HepG2 (cell line): ENCODE measurements around the gene BCLAF1. TPM values are rescaled to one million over a fixed set of nuclear protein-coding genes. Genes with fewer than 3 reads are reported as not detected.

Source experiments
- ATAC-seq: fragments of 200-7000 bp; cut with Tn5 transposase; 3 replicates; pipeline ENCODE4 v1.9.1; 2020; ENCODE audit warnings: mild to moderate bottlenecking, moderate library complexity
- BruUV-seq: library from RNA; stranded (reverse); fragments of 400-500 nt; replicated peaks from 2 replicates; lab custom pipeline; 2021; lab: Mats Ljungman, UMichigan
- CTCF ChIA-PET: fragments of 300-600 bp; formaldehyde crosslinking; extraction: SDS; loops from one replicate; lab custom pipeline; 2021; ENCODE audit warnings: low total read pairs, inconsistent platforms, low intra/inter-chr PET ratio; lab: Yijun Ruan, JAX
- POLR2A ChIA-PET: fragments of 350-600 bp; sonication (Branson Sonifier 250); formaldehyde crosslinking; loops from one replicate; lab custom pipeline; 2020; ENCODE audit warnings: antibody characterized with exemption, inconsistent platforms; lab: Yijun Ruan, JAX
- DNase-seq: peaks from one replicate; pipeline ENCODE4 v3.0.0-alpha.2; 2015; ENCODE audit warnings: low spot score
- FAIRE-seq: peaks from 3 replicates; lab custom pipeline; 2011; peaks lifted over from hg19 to GRCh38; lab: Jason Lieb, UNC
- H2AFZ ChIP-seq: one replicate; pipeline ENCODE4 v1.6.1; 2011; ENCODE audit warnings: low read length, inconsistent platforms
- H3K27ac ChIP-seq: fragments of 300-600 bp; 3 replicates; pipeline ENCODE4 v1.8.0; 2011; ENCODE audit warnings: mixed run types, mild to moderate bottlenecking, mixed read lengths, low read length, inconsistent platforms; ENCODE audit not compliant: insufficient read depth; ENCODE audit errors: extremely low read length
- H3K27me3 ChIP-seq, 2 experiments: fragments of 200-600 bp in 1 of 2; 2 replicates in 1 of 2; 3 replicates in 1 of 2; pipeline versions ENCODE4 v1.6.0 to v1.8.0; 2011; ENCODE audit warnings: low read length in 2 of 2, mild to moderate bottlenecking in 2 of 2, moderate library complexity in 2 of 2, inconsistent platforms in 1 of 2; ENCODE audit not compliant: insufficient read depth in 2 of 2, control insufficient read depth in 1 of 2
- H3K36me3 ChIP-seq, 2 experiments: fragments of 200-600 bp in 1 of 2; replicated peaks in 1 of 2; 2 replicates in 1 of 2; 3 replicates in 1 of 2; pipeline versions ENCODE4 v1.5.1 to v1.8.0; 2011; ENCODE audit warnings: low read length in 2 of 2, inconsistent platforms in 1 of 2; ENCODE audit not compliant: insufficient read depth in 2 of 2, control insufficient read depth in 1 of 2
- H3K4me1 ChIP-seq: 2 replicates; pipeline ENCODE4 v1.5.1; 2012; ENCODE audit warnings: low read length, inconsistent platforms; ENCODE audit not compliant: insufficient read depth
- H3K4me2 ChIP-seq: 2 replicates; pipeline ENCODE4 v1.6.0; 2011; ENCODE audit warnings: low read depth, low read length, inconsistent platforms
- H3K4me3 ChIP-seq, 3 experiments: fragments of 200-600 bp in 1 of 3; sonication (generic), shearing (Covaris generic) in 1 of 3; replicated peaks in 1 of 3; 2 replicates each; pipeline ENCODE4 v1.5.1; 2011 to 2016; ENCODE audit warnings: low read length in 3 of 3, inconsistent platforms in 2 of 3, low read depth in 2 of 3, mild to moderate bottlenecking in 2 of 3, control low read depth in 1 of 3, mixed read lengths in 1 of 3; ENCODE audit not compliant: insufficient read depth in 1 of 3
- H3K79me2 ChIP-seq: one replicate; pipeline ENCODE4 v1.6.1; 2011; ENCODE audit warnings: low read length, inconsistent platforms; ENCODE audit not compliant: insufficient read depth
- H3K9ac ChIP-seq: 2 replicates; pipeline ENCODE4 v1.6.0; 2011; ENCODE audit warnings: mild to moderate bottlenecking, low read depth, low read length, inconsistent platforms; ENCODE audit not compliant: insufficient read depth
- H3K9me3 ChIP-seq: 2 replicates; pipeline ENCODE4 v1.5.1; 2012; ENCODE audit warnings: mild to moderate bottlenecking, low read length
- H4K20me1 ChIP-seq: 2 replicates; pipeline ENCODE4 v1.6.0; 2011; ENCODE audit warnings: inconsistent platforms, mild to moderate bottlenecking, low read length, moderate library complexity; ENCODE audit not compliant: insufficient read depth
- GATAD2A ChIP-seq: IDR thresholded peaks from 2 replicates; pipeline ENCODE4 v1.6.1; 2016
- MEIS1 ChIP-seq: sonication (generic); formaldehyde crosslinking; IDR thresholded peaks from 2 replicates; pipeline ENCODE4 v1.9.0; 2021; ENCODE audit warnings: mild to moderate bottlenecking, missing genetic modification reagents, moderate library complexity, borderline replicate concordance
- NCOA2 ChIP-seq: sonication (generic); formaldehyde crosslinking; IDR thresholded peaks from 2 replicates; pipeline ENCODE4 v1.8.0; 2022; ENCODE audit warnings: inconsistent platforms
- NFE2 ChIP-seq: sonication (generic); formaldehyde crosslinking; IDR thresholded peaks from 2 replicates; pipeline ENCODE4 v1.4.0; 2020; ENCODE audit warnings: missing genetic modification reagents
- PAX8 ChIP-seq: sonication (generic); formaldehyde crosslinking; IDR thresholded peaks from 2 replicates; pipeline ENCODE4 v1.8.0; 2022; ENCODE audit warnings: mild to moderate bottlenecking, missing genetic modification reagents, borderline replicate concordance
- TAF1 ChIP-seq: sonication (generic); formaldehyde crosslinking; IDR thresholded peaks from 2 replicates; pipeline ENCODE4 v1.4.0; 2020; ENCODE audit warnings: missing genetic modification reagents
- TAF15 ChIP-seq: fragments of 200-400 bp; formaldehyde crosslinking; IDR thresholded peaks from one replicate; pipeline ENCODE4 v1.6.1; 2018; ENCODE audit warnings: mild to moderate bottlenecking, low read depth, low read length; ENCODE audit not compliant: poor library complexity, severe bottlenecking
- YEATS4 ChIP-seq: sonication (generic); formaldehyde crosslinking; IDR thresholded peaks from 2 replicates; pipeline ENCODE4 v1.4.0; 2020; ENCODE audit warnings: missing genetic modification reagents, borderline replicate concordance
- ZNF274 ChIP-seq: sonication (generic); formaldehyde crosslinking; IDR thresholded peaks from 2 replicates; pipeline ENCODE4 v1.5.1; 2020; ENCODE audit warnings: mild to moderate bottlenecking, missing genetic modification reagents
- ZNF282 ChIP-seq: fragments of 450-650 bp; IDR thresholded peaks from 2 replicates; pipeline ENCODE4 v1.6.1; 2018; ENCODE audit not compliant: partially characterized antibody
- ZNF670 ChIP-seq: sonication (generic); formaldehyde crosslinking; IDR thresholded peaks from 2 replicates; pipeline ENCODE4 v1.8.0; 2022; ENCODE audit warnings: mild to moderate bottlenecking, missing genetic modification reagents, borderline replicate concordance
- ZNF839 ChIP-seq: sonication (generic); formaldehyde crosslinking; IDR thresholded peaks from 2 replicates; pipeline ENCODE4 v1.4.0; 2020; ENCODE audit warnings: missing genetic modification reagents, mild to moderate bottlenecking, borderline replicate concordance
- WGBS: methylation state at CpG from one replicate; pipeline ENCODE4 v1.1.6; 2017; ENCODE audit warnings: low lambda C conversion rate; 5-methylcytosine and 5-hydroxymethylcytosine counted together
- in situ Hi-C: cut with HindIII; loops from 2 replicates; pipeline ENCODE4 v1.10.0; 2017; ENCODE audit warnings: low pct_unique_long_range_greater_than_20kb; ENCODE audit not compliant: extremely low pct_ligation_motif_present
- intact Hi-C: fragments of 100-400 bp; cut with micrococcal nuclease; formaldehyde crosslinking; loops from one replicate; pipeline ENCODE4 v1.10.0; 2022; ENCODE audit not compliant: unreplicated experiment
- polyA plus RNA-seq, 8 experiments: library from polyadenylated mRNA; depleted of rRNA in 3 of 8; stranded (reverse) in 7 of 8; unstranded in 1 of 8; fragments of >200 nt; fragmentation: Illumina TruSeq in 4 of 8; extraction: Trizol in 4 of 8; gene quantifications; 2 replicates each; pipeline versions ENCODE4 v1.2.1 to v1.2.3, GENCODE V29; 2011 to 2016; ENCODE audit warnings: low read depth in 4 of 8, missing spikeins in 1 of 8, mixed read lengths in 1 of 8; ENCODE audit not compliant: insufficient read depth in 1 of 8
- total RNA-seq, 5 experiments: library from RNA; depleted of rRNA; stranded (reverse); fragments of >200 nt; fragmentation: Illumina TruSeq; extraction: Trizol; gene quantifications; 2 replicates each; pipeline ENCODE4 v1.2.3, GENCODE V29; 2016; ENCODE audit warnings: low read depth in 1 of 5
- TF ChIP-seq, protein P1 (sequence below): sonication (generic); formaldehyde crosslinking; IDR thresholded peaks from 2 replicates; pipeline ENCODE4 v1.4.0; 2020; ENCODE audit warnings: missing genetic modification reagents, borderline replicate concordance
- TF ChIP-seq, protein P2 (sequence below): sonication (generic); formaldehyde crosslinking; IDR thresholded peaks from 2 replicates; pipeline ENCODE4 v1.8.0; 2023; ENCODE audit warnings: mild to moderate bottlenecking, missing genetic modification reagents
- TF ChIP-seq, protein P3 (sequence below): sonication (generic); formaldehyde crosslinking; IDR thresholded peaks from 2 replicates; pipeline ENCODE4 v1.8.0; 2022; ENCODE audit warnings: missing genetic modification reagents, mild to moderate bottlenecking, borderline replicate concordance

Gene BCLAF1
- total and polyA plus RNA-seq, 2 of the 13 experiments (the other 11 are each of a cell fraction or from before 2014, with no cell fraction given) = 55.3 to 292 TPM

DNA sequence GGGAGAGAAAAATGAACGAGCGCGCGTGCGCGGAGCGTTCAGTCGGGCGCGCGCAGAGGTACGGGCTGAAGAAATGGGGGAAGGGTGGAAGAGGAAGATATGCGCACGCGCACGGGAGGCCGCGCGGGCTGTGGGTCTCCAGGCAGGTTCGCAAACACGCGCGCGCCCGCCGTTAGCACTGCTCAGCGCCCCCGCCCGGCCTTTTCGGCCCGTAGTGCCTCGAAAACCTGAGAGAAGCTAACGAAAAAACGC, 393 bp downstream of the BCLAF1 start:
- ChIA-PET CTCF (no interaction called here), POLR2A (interaction anchor here (0.6 to 4.7 kb wide), 32 partner anchors 8 to 1875 kb away, joined by 3 to 85 read pairs (median 6); partner anchors contain the start of genes AHI1, HBS1L and MTFR2)
- Histone ChIP-seq H3K9ac (peak overlapping the region; percentile 100), H3K27me3 (no peaks in the 10 kb centered on the region; a peak in 1 of 5 replicates), H3K79me2 (peaks cover 52% of the 10 kb centered on the region), H3K36me3 (peaks cover 0 to 4% of the 10 kb centered on the region in 2 experiments; a peak in 2 of 5 replicates), H3K4me3 (peak overlapping the region; percentile 82 to 95 (median 93)), H2AFZ (no peak overlapping the region), H3K4me2 (peak overlapping the region; percentile 90), H3K9me3 (no peaks in the 10 kb centered on the region), H4K20me1 (peaks cover 49% of the 10 kb centered on the region), H3K27ac (peak overlapping the region; percentile 99), H3K4me1 (peaks cover 46% of the 10 kb centered on the region)
- in situ Hi-C loops = loop anchor here (5.0 kb wide), 1 partner anchor 37 kb away; the partner anchor contains the start of gene MTFR2
- BruUV-seq = TSS peak; percentile 68
- DNase-seq (peak; percentile 90), FAIRE-seq (no peak), ATAC-seq (peak; percentile 63)
- under 1% methylated on average over 34 of the region's 34 CpGs for WGBS
- intact Hi-C loops = loop anchor here (2.0 kb wide), 1 partner anchor 792 kb away; the partner anchor contains the start of gene AHI1
- TF ChIP-seq TAF15 = peak; percentile 20
- TF ChIP-seq ZNF282 = no peak
- TF ChIP-seq MEIS1 = no peak
- 0 out of 2 replicates have a peak, but pooled peaks have one; percentile 23 for TF ChIP-seq ZNF274 (CRISPR knock-in tag)
- TF ChIP-seq ZNF670 (CRISPR knock-in tag) = no peak
- TF ChIP-seq YEATS4 (CRISPR knock-in tag) = no peak
- no peak; the same call in 1 of the 2 replicates for TF ChIP-seq PAX8
- no peak for TF ChIP-seq GATAD2A (CRISPR knock-in tag)
- TF ChIP-seq ZNF839 (CRISPR knock-in tag) = no peak
- TF ChIP-seq NCOA2 (CRISPR knock-in tag) = no peak
- TF ChIP-seq NFE2 (CRISPR knock-in tag) = no peak; the same call in 1 of the 2 replicates
- TF ChIP-seq, protein P1, sequence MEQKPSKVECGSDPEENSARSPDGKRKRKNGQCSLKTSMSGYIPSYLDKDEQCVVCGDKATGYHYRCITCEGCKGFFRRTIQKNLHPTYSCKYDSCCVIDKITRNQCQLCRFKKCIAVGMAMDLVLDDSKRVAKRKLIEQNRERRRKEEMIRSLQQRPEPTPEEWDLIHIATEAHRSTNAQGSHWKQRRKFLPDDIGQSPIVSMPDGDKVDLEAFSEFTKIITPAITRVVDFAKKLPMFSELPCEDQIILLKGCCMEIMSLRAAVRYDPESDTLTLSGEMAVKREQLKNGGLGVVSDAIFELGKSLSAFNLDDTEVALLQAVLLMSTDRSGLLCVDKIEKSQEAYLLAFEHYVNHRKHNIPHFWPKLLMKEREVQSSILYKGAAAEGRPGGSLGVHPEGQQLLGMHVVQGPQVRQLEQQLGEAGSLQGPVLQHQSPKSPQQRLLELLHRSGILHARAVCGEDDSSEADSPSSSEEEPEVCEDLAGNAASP (CRISPR knock-in tag) = no peak; the same call in 1 of the 2 replicates
- TF ChIP-seq, protein P2, sequence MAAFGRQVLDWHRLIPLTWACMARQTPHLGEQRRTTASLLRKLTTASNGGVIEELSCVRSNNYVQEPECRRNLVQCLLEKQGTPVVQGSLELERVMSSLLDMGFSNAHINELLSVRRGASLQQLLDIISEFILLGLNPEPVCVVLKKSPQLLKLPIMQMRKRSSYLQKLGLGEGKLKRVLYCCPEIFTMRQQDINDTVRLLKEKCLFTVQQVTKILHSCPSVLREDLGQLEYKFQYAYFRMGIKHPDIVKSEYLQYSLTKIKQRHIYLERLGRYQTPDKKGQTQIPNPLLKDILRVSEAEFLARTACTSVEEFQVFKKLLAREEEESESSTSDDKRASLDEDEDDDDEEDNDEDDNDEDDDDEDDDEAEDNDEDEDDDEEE (CRISPR knock-in tag) = peak; percentile 47; the same call in 1 of the 2 replicates
- TF ChIP-seq, protein P3, sequence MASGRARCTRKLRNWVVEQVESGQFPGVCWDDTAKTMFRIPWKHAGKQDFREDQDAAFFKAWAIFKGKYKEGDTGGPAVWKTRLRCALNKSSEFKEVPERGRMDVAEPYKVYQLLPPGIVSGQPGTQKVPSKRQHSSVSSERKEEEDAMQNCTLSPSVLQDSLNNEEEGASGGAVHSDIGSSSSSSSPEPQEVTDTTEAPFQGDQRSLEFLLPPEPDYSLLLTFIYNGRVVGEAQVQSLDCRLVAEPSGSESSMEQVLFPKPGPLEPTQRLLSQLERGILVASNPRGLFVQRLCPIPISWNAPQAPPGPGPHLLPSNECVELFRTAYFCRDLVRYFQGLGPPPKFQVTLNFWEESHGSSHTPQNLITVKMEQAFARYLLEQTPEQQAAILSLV = no peak
- TF ChIP-seq TAF1 (CRISPR knock-in tag) = no peak
